CD14-positive monocyte (primary cell): Measurements from ENCODE around the gene TRDN. TPM values are rescaled to one million over a fixed set of nuclear protein-coding genes. Genes with fewer than 3 reads are reported as not detected.

ENCODE experiments used
- DNase-seq, 3 donors: peaks; one replicate each; pipeline ENCODE4 v3.0.0-alpha.2; 2011 to 2022
- H2AFZ ChIP-seq: 2 replicates; pipeline ENCODE4 v1.6.0; 2012; ENCODE audit warnings: mild to moderate bottlenecking, low read depth, low read length, inconsistent platforms; ENCODE audit not compliant: insufficient read depth, poor library complexity, severe bottlenecking
- H3K27ac ChIP-seq, 2 donors: 1 replicate in 1 of 2; 2 replicates in 1 of 2; pipeline ENCODE4 v1.5.1; 2012 to 2013; ENCODE audit warnings: low read length in 2 of 2, control low read depth in 1 of 2, inconsistent platforms in 1 of 2, low read depth in 1 of 2, mild to moderate bottlenecking in 1 of 2
- H3K27me3 ChIP-seq, 2 donors: one replicate each; pipeline versions ENCODE4 v1.6.0 to v1.6.1; 2011 to 2013; ENCODE audit warnings: low read length in 2 of 2; ENCODE audit not compliant: control insufficient read depth in 2 of 2, insufficient read depth in 2 of 2
- H3K36me3 ChIP-seq, 2 donors: replicated peaks in 1 of 2; 1 replicate in 1 of 2; 2 replicates in 1 of 2; pipeline versions ENCODE4 v1.5.1 to v1.6.1; 2012 to 2013; ENCODE audit warnings: low read length in 2 of 2, control low read depth in 1 of 2, inconsistent platforms in 1 of 2, mild to moderate bottlenecking in 1 of 2; ENCODE audit not compliant: insufficient read depth in 2 of 2, control insufficient read depth in 1 of 2
- H3K4me1 ChIP-seq, 2 donors: 1 replicate in 1 of 2; 2 replicates in 1 of 2; pipeline versions ENCODE4 v1.5.1 to v1.6.1; 2012 to 2013; ENCODE audit warnings: low read length in 2 of 2, control low read depth in 1 of 2, inconsistent platforms in 1 of 2, mild to moderate bottlenecking in 1 of 2, moderate library complexity in 1 of 2; ENCODE audit not compliant: insufficient read depth in 2 of 2, control insufficient read depth in 1 of 2
- H3K4me2 ChIP-seq: replicated peaks from 2 replicates; pipeline ENCODE3; 2012; ENCODE audit warnings: low read length, moderate library complexity, mild to moderate bottlenecking; ENCODE audit not compliant: poor library complexity, severe bottlenecking; ENCODE audit errors: extremely low read depth
- H3K4me3 ChIP-seq, 3 experiments: fragments of 200-600 bp in 1 of 3; sonication (generic) in 1 of 3; replicated peaks in 1 of 3; 1 replicate in 2 of 3; 2 replicates in 1 of 3; pipeline ENCODE4 v1.5.1; 2011 to 2013; ENCODE audit warnings: low read length in 3 of 3, mild to moderate bottlenecking in 3 of 3, control low read depth in 2 of 3, low read depth in 2 of 3, inconsistent platforms in 1 of 3, moderate library complexity in 1 of 3
- H3K79me2 ChIP-seq: 2 replicates; pipeline ENCODE4 v1.6.0; 2012; ENCODE audit warnings: mild to moderate bottlenecking, control low read depth, inconsistent platforms, low read length, moderate library complexity; ENCODE audit not compliant: insufficient read depth
- H3K9ac ChIP-seq: 2 replicates; pipeline ENCODE4 v1.6.0; 2017; ENCODE audit warnings: low read length, mild to moderate bottlenecking; ENCODE audit not compliant: insufficient read depth, poor library complexity, severe bottlenecking
- H3K9me3 ChIP-seq, 2 donors: replicated peaks in 1 of 2; 1 replicate in 1 of 2; 2 replicates in 1 of 2; pipeline versions ENCODE4 v1.5.1 to v1.6.1; 2012 to 2013; ENCODE audit warnings: low read length in 2 of 2, control low read depth in 1 of 2; ENCODE audit not compliant: control insufficient read depth in 1 of 2, insufficient read depth in 1 of 2
- H4K20me1 ChIP-seq: 2 replicates; pipeline ENCODE4 v1.6.0; 2012; ENCODE audit warnings: mild to moderate bottlenecking, low read length, control low read depth, moderate library complexity; ENCODE audit not compliant: insufficient read depth
- H3K27ac Mint-ChIP-seq, 7 donors: one replicate each; pipeline ENCODE4 v1.8.0; 2020; ENCODE audit warnings: mild to moderate bottlenecking in 7 of 7, mixed read lengths in 7 of 7, moderate library complexity in 6 of 7, inconsistent platforms in 2 of 7
- H3K27me3 Mint-ChIP-seq, 3 donors: one replicate each; pipeline ENCODE4 v1.8.0; 2021 to 2022; ENCODE audit warnings: low read depth in 3 of 3, mild to moderate bottlenecking in 3 of 3, mixed read lengths in 3 of 3, moderate library complexity in 3 of 3, inconsistent platforms in 1 of 3
- H3K36me3 Mint-ChIP-seq, 2 donors: one replicate each; pipeline ENCODE4 v1.8.0; 2020; ENCODE audit warnings: mixed read lengths in 2 of 2, inconsistent platforms in 1 of 2, mild to moderate bottlenecking in 1 of 2
- H3K4me1 Mint-ChIP-seq: one replicate; pipeline ENCODE4 v1.8.0; 2020; ENCODE audit warnings: mild to moderate bottlenecking, mixed read lengths
- H3K4me3 Mint-ChIP-seq, 2 donors: one replicate each; pipeline ENCODE4 v1.8.0; 2020; ENCODE audit warnings: mild to moderate bottlenecking in 2 of 2, mixed read lengths in 2 of 2, moderate library complexity in 1 of 2
- H3K9me3 Mint-ChIP-seq, 7 donors: one replicate each; pipeline ENCODE4 v1.8.0; 2020 to 2022; ENCODE audit warnings: mixed read lengths in 7 of 7, mild to moderate bottlenecking in 6 of 7, moderate library complexity in 6 of 7, inconsistent platforms in 2 of 7
- CTCF ChIP-seq: fragments of 200-600 bp; IDR thresholded peaks from one replicate; pipeline ENCODE4 v1.8.0; 2022; ENCODE audit warnings: antibody characterized with exemption, mild to moderate bottlenecking
- WGBS: methylation state at CpG from one replicate; pipeline ENCODE4 v1.1.5; 2013; ENCODE audit warnings: missing lambda C conversion rate; ENCODE audit not compliant: insufficient coverage; 5-methylcytosine and 5-hydroxymethylcytosine counted together
- intact Hi-C, 2 donors: fragments of 100-400 bp; cut with micrococcal nuclease; formaldehyde crosslinking; loops; one replicate each; pipeline versions ENCODE4 v1.15.0 to v1.15.1; 2023
- polyA plus RNA-seq, 3 donors: library from polyadenylated mRNA; depleted of rRNA in 1 of 3; unstranded in 2 of 3; stranded (reverse) in 1 of 3; fragments of 300-500 nt in 2 of 3; fragments of >200 nt in 1 of 3; fragmentation: Illumina TruSeq in 2 of 3; gene quantifications; 1 replicate in 2 of 3; 2 replicates in 1 of 3; pipeline ENCODE4 v1.2.3, GENCODE V29; 2012 to 2021

The TRDN gene
- polyA plus RNA-seq, 3 donors: not detected

- H3K36me3 Mint-ChIP-seq: no peaks in the 10 kb centered on the region
- H3K4me1 ChIP-seq: no peaks in the 10 kb centered on the region
- no peaks in the 10 kb centered on the region for H3K27me3 Mint-ChIP-seq
- no peak overlapping the region for H3K9ac ChIP-seq
- no peaks in the 10 kb centered on the region for H3K27me3 ChIP-seq
- WGBS: 78% methylated on average over 7 of the region's 18 CpGs
- H3K27ac ChIP-seq: no peak overlapping the region
- peaks cover 2 to 18% (median 7%) of the 10 kb centered on the region in 7 donors for H3K9me3 Mint-ChIP-seq
- no peak overlapping the region for H3K4me3 ChIP-seq
- no peaks in the 10 kb centered on the region for H4K20me1 ChIP-seq
- H2AFZ ChIP-seq: no peak overlapping the region
- H3K9me3 ChIP-seq: peaks cover 5 to 7% of the 10 kb centered on the region in 2 donors
- no peak for DNase-seq
- no peak overlapping the region for H3K27ac Mint-ChIP-seq
- intact Hi-C loops: no loop called here
- H3K4me3 Mint-ChIP-seq: no peak overlapping the region
- no peaks in the 10 kb centered on the region for H3K79me2 ChIP-seq
- H3K4me1 Mint-ChIP-seq: no peaks in the 10 kb centered on the region
- TF ChIP-seq CTCF: no peak
- no peaks in the 10 kb centered on the region for H3K36me3 ChIP-seq
- no peak overlapping the region for H3K4me2 ChIP-seq
These were observed 434.8 kb downstream of the TRDN start for GRCh38 chr6:123201869-123202372.

- H3K27me3 Mint-ChIP-seq: peaks cover 0 to 2% (median 0%) of the 10 kb centered on the region in 3 donors
- H3K27ac Mint-ChIP-seq: no peak overlapping the region
- Histone ChIP-seq H3K4me3 (no peak overlapping the region), H3K36me3 (no peaks in the 10 kb centered on the region), H2AFZ (no peak overlapping the region), H3K9me3 (peaks cover 0 to 6% of the 10 kb centered on the region in 2 donors), H3K79me2 (no peaks in the 10 kb centered on the region), H4K20me1 (no peaks in the 10 kb centered on the region), H3K27me3 (no peaks in the 10 kb centered on the region), H3K9ac (no peak overlapping the region), H3K4me1 (no peaks in the 10 kb centered on the region), H3K27ac (no peak overlapping the region), H3K4me2 (no peak overlapping the region)
- H3K4me1 Mint-ChIP-seq: no peaks in the 10 kb centered on the region
- no peaks in the 10 kb centered on the region for H3K36me3 Mint-ChIP-seq
- no peak for DNase-seq
- no peak for TF ChIP-seq CTCF
- intact Hi-C loops: no loop called here
- H3K4me3 Mint-ChIP-seq: no peak overlapping the region
- H3K9me3 Mint-ChIP-seq: peaks cover 0 to 4% (median 2%) of the 10 kb centered on the region in 7 donors
These were observed 443.5 kb downstream of the TRDN start for GRCh38 chr6:123193298-123193697.
